K562 (cell line): ENCODE results near the gene C6orf47. TPM values are rescaled to one million over a fixed set of nuclear protein-coding genes. Genes with fewer than 3 reads are reported as not detected.

ENCODE experiments used
- AFF4 ChIP-seq: sonication (generic); formaldehyde crosslinking; IDR thresholded peaks from 2 replicates; pipeline ENCODE4 v1.8.0; 2023; ENCODE audit warnings: mild to moderate bottlenecking, missing genetic modification reagents
- ASH1L ChIP-seq: fragments of 450-650 bp; IDR thresholded peaks from 2 replicates; pipeline ENCODE4 v1.6.1; 2018; ENCODE audit warnings: borderline replicate concordance, mild to moderate bottlenecking, low read depth; ENCODE audit not compliant: partially characterized antibody
- CGGBP1 ChIP-seq: fragments of 250-450 bp; sonication (Bioruptor Pico); IDR thresholded peaks from 2 replicates; pipeline ENCODE4 v1.9.0; 2021; ENCODE audit warnings: mild to moderate bottlenecking
- EP300 ChIP-seq: IDR thresholded peaks from 2 replicates; pipeline ENCODE4 v1.6.1; 2012; ENCODE audit warnings: low read length, improper control_type of control experiment
- ESRRA ChIP-seq: fragments of 450-650 bp; IDR thresholded peaks from 2 replicates; pipeline ENCODE4 v1.6.1; 2014; ENCODE audit warnings: low read depth, mild to moderate bottlenecking, moderate library complexity, borderline replicate concordance
- ETV6 ChIP-seq, 3 experiments: fragments of 150-350 bp in 1 of 3; sonication (generic) in 1 of 3; formaldehyde crosslinking in 1 of 3; IDR thresholded peaks; 2 replicates each; pipeline versions ENCODE4 v1.6.1 to v1.8.0; 2014 to 2022; ENCODE audit warnings: borderline replicate concordance in 2 of 3, low read depth in 2 of 3, antibody characterized with exemption in 1 of 3, low read length in 1 of 3, mild to moderate bottlenecking in 1 of 3, missing genetic modification reagents in 1 of 3
- GABPA ChIP-seq: fragments of 200-800 bp; sonication (Bioruptor generic); conservative IDR thresholded peaks from 2 replicates; pipeline ENCODE4 v1.6.1; 2016; ENCODE audit warnings: low read depth, missing genetic modification characterization, missing compliant biosample characterization
- HOXB6 ChIP-seq: fragments of 250-450 bp; sonication (Bioruptor Pico); IDR thresholded peaks from 2 replicates; pipeline ENCODE4 v1.5.1; 2022; ENCODE audit warnings: mild to moderate bottlenecking, borderline replicate concordance
- IRF2 ChIP-seq: sonication (generic); formaldehyde crosslinking; IDR thresholded peaks from 2 replicates; pipeline ENCODE4 v1.8.1; 2022; ENCODE audit warnings: mild to moderate bottlenecking, missing genetic modification reagents
- MED1 ChIP-seq: sonication (generic); formaldehyde crosslinking; IDR thresholded peaks from 2 replicates; pipeline ENCODE4 v1.8.1; 2023; ENCODE audit warnings: missing genetic modification reagents, borderline replicate concordance
- MEF2A ChIP-seq: IDR thresholded peaks from 2 replicates; pipeline ENCODE4 v1.6.1; 2011; ENCODE audit warnings: low read depth, mild to moderate bottlenecking, low read length, moderate library complexity; ENCODE audit not compliant: control insufficient read depth
- PCBP2 ChIP-seq: fragments of 200-400 bp; formaldehyde crosslinking; IDR thresholded peaks from 2 replicates; pipeline ENCODE4 v1.6.1; 2018; ENCODE audit warnings: low read length, low read depth, mild to moderate bottlenecking, moderate library complexity; ENCODE audit not compliant: poor library complexity, severe bottlenecking
- RBM15 ChIP-seq: fragments of 200-400 bp; formaldehyde crosslinking; IDR thresholded peaks from 2 replicates; pipeline ENCODE4 v1.6.1; 2018; ENCODE audit warnings: mild to moderate bottlenecking, low read length, moderate library complexity; ENCODE audit not compliant: insufficient read depth
- RBM17 ChIP-seq: fragments of 200-400 bp; formaldehyde crosslinking; IDR thresholded peaks from 2 replicates; pipeline ENCODE4 v1.6.1; 2017; ENCODE audit warnings: low read depth, mild to moderate bottlenecking, low read length, borderline replicate concordance
- SPI1 ChIP-seq: IDR thresholded peaks from 2 replicates; pipeline ENCODE4 v1.6.1; 2011; ENCODE audit warnings: low read depth, low read length, control low read depth, borderline replicate concordance
- ZSCAN29 ChIP-seq: fragments of 450-650 bp; IDR thresholded peaks from 2 replicates; pipeline ENCODE4 v1.6.1; 2017
- polyA plus RNA-seq, 8 experiments: library from polyadenylated mRNA; depleted of rRNA in 4 of 8; stranded (reverse) in 5 of 8; unstranded in 3 of 8; fragments of >200 nt; fragmentation: Nextera tagmentation in 2 of 8; fragmentation: Illumina TruSeq in 1 of 8; extraction: Ambion mirVana in 2 of 8; extraction: Trizol in 1 of 8; gene quantifications; 2 replicates each; pipeline versions ENCODE4 v1.2.1 to v1.2.3, GENCODE V29; 2011 to 2014; ENCODE audit warnings: inconsistent platforms in 1 of 8, missing spikeins in 1 of 8
- total RNA-seq, 7 experiments: library from RNA; depleted of rRNA in 6 of 7; stranded (reverse); fragments of >200 nt in 6 of 7; fragmentation: Illumina TruSeq in 2 of 7; extraction: Trizol in 2 of 7; gene quantifications; 2 replicates each; pipeline versions ENCODE4 v1.2.1 to v1.2.3, GENCODE V29; 2011 to 2021; ENCODE audit warnings: low replicate concordance in 1 of 7
- TF ChIP-seq, protein P1 (sequence below): fragments of 250-450 bp; sonication (Bioruptor Pico); IDR thresholded peaks from 2 replicates; pipeline ENCODE4 v1.8.0; 2021; ENCODE audit warnings: moderate library complexity, mild to moderate bottlenecking, inconsistent platforms
- TF ChIP-seq, protein P2 (sequence below): sonication (generic); formaldehyde crosslinking; IDR thresholded peaks from 2 replicates; pipeline ENCODE4 v1.8.0; 2023; ENCODE audit warnings: mild to moderate bottlenecking, missing genetic modification reagents

Gene C6orf47
- total and polyA plus RNA-seq, 9 of the 15 experiments (the other 6 are each of a cell fraction or from before 2014, with no cell fraction given) = 0.14 to 43.8 (median 27.0) TPM

DNA sequence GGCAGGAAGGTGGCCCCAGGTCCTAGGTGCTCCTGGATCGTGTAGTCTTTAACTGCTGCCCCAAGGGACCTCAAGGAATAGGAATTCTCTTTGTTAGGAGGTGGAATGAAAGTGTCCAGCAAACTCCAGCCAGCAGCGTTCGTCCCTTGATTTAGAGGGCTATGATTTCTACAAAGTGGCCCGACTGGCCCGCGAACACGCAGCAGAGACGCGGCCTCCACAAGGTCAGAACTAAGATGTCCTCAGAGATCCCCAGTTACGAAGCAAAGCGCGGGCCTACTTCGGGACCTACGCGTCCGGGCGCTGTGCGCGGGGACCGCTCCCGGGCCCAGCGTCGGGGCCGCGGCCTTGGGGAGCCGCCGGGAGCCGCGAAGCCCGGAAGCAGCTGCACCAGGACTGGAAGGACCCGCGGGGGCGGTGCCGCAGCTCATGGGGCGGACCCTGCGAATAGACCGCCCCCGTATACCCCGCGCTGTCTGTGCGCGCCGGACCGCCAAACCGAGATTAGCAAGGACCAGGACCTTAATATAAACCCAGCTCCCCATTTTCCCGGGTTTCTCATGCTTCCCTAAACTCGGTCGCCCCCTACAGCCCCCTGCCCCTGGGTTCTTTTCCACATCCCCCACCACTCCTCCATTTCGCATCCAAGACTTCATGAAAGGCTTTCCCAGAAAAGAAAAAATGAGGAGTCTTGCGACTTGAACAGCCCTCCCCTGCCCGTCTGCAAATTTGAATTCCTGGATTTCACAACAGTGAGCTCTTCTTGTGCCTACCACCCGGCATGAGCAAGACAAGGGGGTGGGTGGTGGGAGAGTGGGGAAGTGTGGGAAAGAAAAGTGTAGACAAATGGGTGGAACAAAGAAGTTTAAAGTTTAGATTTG lies at the start of gene C6orf47 (continued):
- no peak for TF ChIP-seq MED1
- TF ChIP-seq MEF2A = no peak
- no peak; the same call in 1 of the 2 replicates for TF ChIP-seq CGGBP1
- no peak for TF ChIP-seq ASH1L
- TF ChIP-seq SPI1 = 0 out of 2 replicates have a peak, but pooled peaks have one; percentile 0
- peak; percentile 58; the same call in 1 of the 2 replicates for TF ChIP-seq ZSCAN29
- no peak for TF ChIP-seq IRF2 (CRISPR knock-in tag)
- no peak for TF ChIP-seq RBM17
- TF ChIP-seq RBM15 = no peak
- peak; percentile 88 for TF ChIP-seq AFF4
- TF ChIP-seq PCBP2 = no peak
- no peak for TF ChIP-seq GABPA
- TF ChIP-seq, protein P1, sequence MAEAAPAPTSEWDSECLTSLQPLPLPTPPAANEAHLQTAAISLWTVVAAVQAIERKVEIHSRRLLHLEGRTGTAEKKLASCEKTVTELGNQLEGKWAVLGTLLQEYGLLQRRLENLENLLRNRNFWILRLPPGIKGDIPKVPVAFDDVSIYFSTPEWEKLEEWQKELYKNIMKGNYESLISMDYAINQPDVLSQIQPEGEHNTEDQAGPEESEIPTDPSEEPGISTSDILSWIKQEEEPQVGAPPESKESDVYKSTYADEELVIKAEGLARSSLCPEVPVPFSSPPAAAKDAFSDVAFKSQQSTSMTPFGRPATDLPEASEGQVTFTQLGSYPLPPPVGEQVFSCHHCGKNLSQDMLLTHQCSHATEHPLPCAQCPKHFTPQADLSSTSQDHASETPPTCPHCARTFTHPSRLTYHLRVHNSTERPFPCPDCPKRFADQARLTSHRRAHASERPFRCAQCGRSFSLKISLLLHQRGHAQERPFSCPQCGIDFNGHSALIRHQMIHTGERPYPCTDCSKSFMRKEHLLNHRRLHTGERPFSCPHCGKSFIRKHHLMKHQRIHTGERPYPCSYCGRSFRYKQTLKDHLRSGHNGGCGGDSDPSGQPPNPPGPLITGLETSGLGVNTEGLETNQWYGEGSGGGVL (CRISPR knock-in tag) = no peak
- 0 out of 2 replicates have a peak, but pooled peaks have one; percentile 30 for TF ChIP-seq HOXB6 (CRISPR knock-in tag)
- TF ChIP-seq ESRRA = peak; percentile 82
- TF ChIP-seq, protein P2, sequence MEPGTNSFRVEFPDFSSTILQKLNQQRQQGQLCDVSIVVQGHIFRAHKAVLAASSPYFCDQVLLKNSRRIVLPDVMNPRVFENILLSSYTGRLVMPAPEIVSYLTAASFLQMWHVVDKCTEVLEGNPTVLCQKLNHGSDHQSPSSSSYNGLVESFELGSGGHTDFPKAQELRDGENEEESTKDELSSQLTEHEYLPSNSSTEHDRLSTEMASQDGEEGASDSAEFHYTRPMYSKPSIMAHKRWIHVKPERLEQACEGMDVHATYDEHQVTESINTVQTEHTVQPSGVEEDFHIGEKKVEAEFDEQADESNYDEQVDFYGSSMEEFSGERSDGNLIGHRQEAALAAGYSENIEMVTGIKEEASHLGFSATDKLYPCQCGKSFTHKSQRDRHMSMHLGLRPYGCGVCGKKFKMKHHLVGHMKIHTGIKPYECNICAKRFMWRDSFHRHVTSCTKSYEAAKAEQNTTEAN (CRISPR knock-in tag) = no peak
- no peak for TF ChIP-seq ETV6 (IDR thresholded peaks at IDR 0.05; ENCODE audit: borderline replicate concordance in 1 of 2, low read depth in 2 of 2, low read length in 1 of 2)
- TF ChIP-seq ETV6 (CRISPR knock-in tag; IDR thresholded peaks at IDR 0.05; ENCODE audit: borderline replicate concordance) = no peak
- TF ChIP-seq EP300 = 0 out of 2 replicates have a peak, but pooled peaks have one; percentile 62
